Measurements from ENCODE around the gene PCDHGA2.

DNA sequence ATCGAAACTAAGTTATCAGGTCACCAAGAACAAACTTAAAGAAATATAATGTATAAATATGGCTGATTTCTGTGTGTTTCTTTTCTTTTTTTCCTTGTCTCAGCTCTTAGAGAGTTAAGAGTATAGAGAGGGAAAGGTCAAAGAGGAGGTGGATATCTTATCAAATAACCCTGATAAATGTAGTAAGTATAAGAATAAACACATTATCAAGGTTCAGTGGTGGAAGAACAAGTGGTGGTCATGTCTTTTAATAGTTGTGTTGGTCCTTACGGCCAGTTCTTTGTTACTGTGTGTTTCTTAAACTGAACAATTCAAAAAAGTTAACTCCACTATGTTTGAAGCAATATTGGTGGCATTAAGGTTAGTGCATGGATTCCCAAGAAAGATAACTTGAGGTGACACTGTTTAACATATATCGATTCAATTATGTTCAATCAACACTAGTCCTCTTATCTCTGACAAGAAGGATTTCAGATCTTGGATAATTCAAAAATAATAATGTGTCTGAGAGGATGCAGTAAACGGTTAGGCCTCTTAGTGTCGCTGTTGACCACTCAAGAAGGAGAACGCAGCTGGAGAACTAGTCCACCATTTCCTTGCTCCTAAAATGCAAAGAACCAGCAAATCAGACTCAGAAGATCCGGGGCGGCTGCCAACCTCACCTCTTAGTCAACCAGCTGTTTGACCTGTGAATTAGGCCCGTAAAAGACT, 4.8 kb downstream of the PCDHGA2 start, which contains the start of gene PCDHGA3:
- no peak for TF ChIP-seq REST (IDR thresholded peaks at IDR 0.05; ENCODE audit: insufficient read depth in 1 of 2, low read depth in 2 of 2, low read length in 2 of 2)
- no peak for TF ChIP-seq POLR2AphosphoS5 (IDR thresholded peaks at IDR 0.05; ENCODE audit: low read depth, low read length)
- no peak for TF ChIP-seq TAF1 (IDR thresholded peaks at IDR 0.05; ENCODE audit: borderline replicate concordance, insufficient read depth, low read length)
